HepG2 (cell line): ENCODE data around the gene MEA1. TPM values are rescaled to one million over a fixed set of nuclear protein-coding genes. Genes with fewer than 3 reads are reported as not detected.
A peak's percentile ranks its signal among the peaks of the same experiment; 100 is the strongest.

Source experiments
- ATF7 ChIP-seq, 2 experiments: fragments of 450-650 bp in 1 of 2; sonication (generic) in 1 of 2; formaldehyde crosslinking in 1 of 2; IDR thresholded peaks; 2 replicates each; pipeline versions ENCODE4 v1.4.0 to v1.6.1; 2016 to 2020; ENCODE audit warnings: antibody characterized with exemption in 1 of 2, mild to moderate bottlenecking in 1 of 2, missing genetic modification reagents in 1 of 2
- FOXK1 ChIP-seq: sonication (generic); formaldehyde crosslinking; IDR thresholded peaks from 2 replicates; pipeline ENCODE4 v1.4.0; 2020; ENCODE audit warnings: low read depth, missing genetic modification reagents, borderline replicate concordance
- NONO ChIP-seq, 2 experiments: fragments of 450-650 bp in 1 of 2; sonication (generic) in 1 of 2; formaldehyde crosslinking in 1 of 2; IDR thresholded peaks in 1 of 2; conservative IDR thresholded peaks in 1 of 2; 2 replicates each; pipeline versions ENCODE4 v1.6.1 to v1.8.0; 2017 to 2022; ENCODE audit warnings: mild to moderate bottlenecking in 1 of 2, missing genetic modification reagents in 1 of 2, moderate library complexity in 1 of 2
- POLR2AphosphoS5 ChIP-seq: IDR thresholded peaks from 2 replicates; pipeline ENCODE4 v1.6.1; 2012; ENCODE audit warnings: low read depth, low read length
- RAD21 ChIP-seq: fragments of 450-650 bp; formaldehyde crosslinking; IDR thresholded peaks from 2 replicates; pipeline ENCODE4 v1.5.0; 2020; ENCODE audit warnings: mild to moderate bottlenecking
- RFX5 ChIP-seq: IDR thresholded peaks from 2 replicates; pipeline ENCODE4 v1.6.1; 2011; ENCODE audit warnings: low read depth, low read length, improper control_type of control experiment
- ZBTB20 ChIP-seq: sonication (generic); formaldehyde crosslinking; IDR thresholded peaks from 2 replicates; pipeline ENCODE4 v1.8.1; 2023; ENCODE audit warnings: missing genetic modification reagents, low read depth, mild to moderate bottlenecking, borderline replicate concordance
- ZFP41 ChIP-seq: sonication (generic); formaldehyde crosslinking; IDR thresholded peaks from 2 replicates; pipeline ENCODE4 v1.4.0; 2020; ENCODE audit warnings: mild to moderate bottlenecking, missing genetic modification reagents, borderline replicate concordance
- ZNF296 ChIP-seq: sonication (generic); formaldehyde crosslinking; conservative IDR thresholded peaks from 2 replicates; pipeline ENCODE4 v1.5.0; 2020; ENCODE audit warnings: mild to moderate bottlenecking, missing genetic modification reagents
- ZNF367 ChIP-seq: sonication (generic); formaldehyde crosslinking; IDR thresholded peaks from 2 replicates; pipeline ENCODE4 v1.4.0; 2020; ENCODE audit warnings: missing genetic modification reagents, borderline replicate concordance
- ZNF557 ChIP-seq: sonication (generic); formaldehyde crosslinking; IDR thresholded peaks from 2 replicates; pipeline ENCODE4 v1.4.0; 2020; ENCODE audit warnings: missing genetic modification reagents
- ZNF567 ChIP-seq: sonication (generic); formaldehyde crosslinking; IDR thresholded peaks from 2 replicates; pipeline ENCODE4 v1.8.1; 2023; ENCODE audit warnings: mild to moderate bottlenecking, missing genetic modification reagents, borderline replicate concordance
- ZNF570 ChIP-seq: sonication (generic); formaldehyde crosslinking; IDR thresholded peaks from 2 replicates; pipeline ENCODE4 v1.4.0; 2020; ENCODE audit warnings: mild to moderate bottlenecking, missing genetic modification reagents, borderline replicate concordance
- ZNF746 ChIP-seq: sonication (generic); formaldehyde crosslinking; IDR thresholded peaks from 2 replicates; pipeline ENCODE4 v1.8.0; 2022; ENCODE audit warnings: mild to moderate bottlenecking, missing genetic modification reagents
- ZNF761 ChIP-seq: sonication (generic); formaldehyde crosslinking; conservative IDR thresholded peaks from 2 replicates; pipeline ENCODE4 v1.4.0; 2020; ENCODE audit warnings: mild to moderate bottlenecking, missing genetic modification reagents
- ZNF879 ChIP-seq: sonication (generic); formaldehyde crosslinking; IDR thresholded peaks from 2 replicates; pipeline ENCODE4 v1.8.1; 2023; ENCODE audit warnings: missing genetic modification reagents
- polyA plus RNA-seq, 8 experiments: library from polyadenylated mRNA; depleted of rRNA in 3 of 8; stranded (reverse) in 7 of 8; unstranded in 1 of 8; fragments of >200 nt; fragmentation: Illumina TruSeq in 4 of 8; extraction: Trizol in 4 of 8; gene quantifications; 2 replicates each; pipeline versions ENCODE4 v1.2.1 to v1.2.3, GENCODE V29; 2011 to 2016; ENCODE audit warnings: low read depth in 4 of 8, missing spikeins in 1 of 8, mixed read lengths in 1 of 8; ENCODE audit not compliant: insufficient read depth in 1 of 8
- total RNA-seq, 5 experiments: library from RNA; depleted of rRNA; stranded (reverse); fragments of >200 nt; fragmentation: Illumina TruSeq; extraction: Trizol; gene quantifications; 2 replicates each; pipeline ENCODE4 v1.2.3, GENCODE V29; 2016; ENCODE audit warnings: low read depth in 1 of 5
- TF ChIP-seq, protein P1 (sequence below): sonication (generic); formaldehyde crosslinking; IDR thresholded peaks from 2 replicates; pipeline ENCODE4 v1.4.0; 2020; ENCODE audit warnings: missing genetic modification reagents, borderline replicate concordance
- TF ChIP-seq, protein P2 (sequence below): sonication (generic); formaldehyde crosslinking; IDR thresholded peaks from 2 replicates; pipeline ENCODE4 v1.8.0; 2022; ENCODE audit warnings: missing genetic modification reagents, mild to moderate bottlenecking, inconsistent platforms, borderline replicate concordance
- TF ChIP-seq, protein P3 (sequence below): sonication (generic); formaldehyde crosslinking; IDR thresholded peaks from 2 replicates; pipeline ENCODE4 v1.4.0; 2020; ENCODE audit warnings: missing genetic modification reagents
- TF ChIP-seq, protein P4 (sequence below): sonication (generic); formaldehyde crosslinking; IDR thresholded peaks from 2 replicates; pipeline ENCODE4 v1.4.0; 2020; ENCODE audit warnings: low read depth, mild to moderate bottlenecking, missing genetic modification reagents
- TF ChIP-seq, protein P5 (sequence below): fragments of 450-650 bp; IDR thresholded peaks from 2 replicates; pipeline ENCODE4 v1.6.1; 2017

Gene MEA1
- total and polyA plus RNA-seq, 2 of the 13 experiments (the other 11 are each of a cell fraction or from before 2014, with no cell fraction given) = 75.6 to 86.2 TPM

DNA sequence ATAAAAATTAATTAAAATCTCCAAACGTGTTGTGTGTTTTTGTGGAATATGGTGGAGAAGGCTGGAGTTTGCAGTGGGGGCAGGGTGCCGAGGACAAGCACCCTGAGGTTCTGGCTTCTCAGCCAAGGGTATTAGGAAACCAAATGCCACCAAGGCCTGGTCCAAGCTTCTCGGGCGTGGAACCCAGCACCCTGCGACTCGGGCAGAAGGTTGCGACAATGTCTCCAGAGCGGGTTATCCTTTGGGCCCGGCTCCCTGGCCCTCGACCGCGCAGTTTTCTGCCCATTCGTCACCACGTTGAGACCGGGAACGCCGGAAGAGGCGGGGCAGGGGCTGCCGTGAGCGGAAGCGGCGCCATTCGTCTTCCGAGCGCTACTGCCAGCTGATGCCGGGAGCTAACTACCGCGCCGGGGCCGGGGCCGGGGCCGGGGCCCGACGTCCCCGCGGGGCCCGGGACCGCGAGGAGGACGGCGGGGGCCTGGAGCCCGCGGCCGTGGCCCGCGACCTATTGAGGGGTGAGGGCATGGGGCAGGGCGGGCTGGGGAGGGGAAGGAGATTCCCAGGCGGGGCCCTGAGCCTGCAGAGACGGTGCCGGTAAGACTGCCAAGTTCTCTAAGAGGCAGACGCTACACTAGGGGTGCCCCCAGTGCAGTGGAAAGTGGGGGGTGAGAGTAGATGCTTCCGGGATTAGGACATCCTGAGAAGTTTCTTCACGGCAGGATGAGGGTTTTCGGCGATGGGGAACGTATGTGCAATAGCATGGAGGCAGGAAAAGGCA is 7.7 kb upstream of the MEA1 start, which contains the start of gene RRP36 (continued):
- TF ChIP-seq POLR2AphosphoS5 = peak; percentile 81
- TF ChIP-seq ZNF296 (CRISPR knock-in tag) = no peak
- TF ChIP-seq, protein P1, sequence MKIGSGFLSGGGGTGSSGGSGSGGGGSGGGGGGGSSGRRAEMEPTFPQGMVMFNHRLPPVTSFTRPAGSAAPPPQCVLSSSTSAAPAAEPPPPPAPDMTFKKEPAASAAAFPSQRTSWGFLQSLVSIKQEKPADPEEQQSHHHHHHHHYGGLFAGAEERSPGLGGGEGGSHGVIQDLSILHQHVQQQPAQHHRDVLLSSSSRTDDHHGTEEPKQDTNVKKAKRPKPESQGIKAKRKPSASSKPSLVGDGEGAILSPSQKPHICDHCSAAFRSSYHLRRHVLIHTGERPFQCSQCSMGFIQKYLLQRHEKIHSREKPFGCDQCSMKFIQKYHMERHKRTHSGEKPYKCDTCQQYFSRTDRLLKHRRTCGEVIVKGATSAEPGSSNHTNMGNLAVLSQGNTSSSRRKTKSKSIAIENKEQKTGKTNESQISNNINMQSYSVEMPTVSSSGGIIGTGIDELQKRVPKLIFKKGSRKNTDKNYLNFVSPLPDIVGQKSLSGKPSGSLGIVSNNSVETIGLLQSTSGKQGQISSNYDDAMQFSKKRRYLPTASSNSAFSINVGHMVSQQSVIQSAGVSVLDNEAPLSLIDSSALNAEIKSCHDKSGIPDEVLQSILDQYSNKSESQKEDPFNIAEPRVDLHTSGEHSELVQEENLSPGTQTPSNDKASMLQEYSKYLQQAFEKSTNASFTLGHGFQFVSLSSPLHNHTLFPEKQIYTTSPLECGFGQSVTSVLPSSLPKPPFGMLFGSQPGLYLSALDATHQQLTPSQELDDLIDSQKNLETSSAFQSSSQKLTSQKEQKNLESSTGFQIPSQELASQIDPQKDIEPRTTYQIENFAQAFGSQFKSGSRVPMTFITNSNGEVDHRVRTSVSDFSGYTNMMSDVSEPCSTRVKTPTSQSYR (CRISPR knock-in tag) = 0 out of 2 replicates have a peak, but pooled peaks have one; percentile 29
- no peak; the same call in 1 of the 2 replicates for TF ChIP-seq ZNF567 (CRISPR knock-in tag)
- TF ChIP-seq ZFP41 (CRISPR knock-in tag) = no peak
- TF ChIP-seq, protein P2, sequence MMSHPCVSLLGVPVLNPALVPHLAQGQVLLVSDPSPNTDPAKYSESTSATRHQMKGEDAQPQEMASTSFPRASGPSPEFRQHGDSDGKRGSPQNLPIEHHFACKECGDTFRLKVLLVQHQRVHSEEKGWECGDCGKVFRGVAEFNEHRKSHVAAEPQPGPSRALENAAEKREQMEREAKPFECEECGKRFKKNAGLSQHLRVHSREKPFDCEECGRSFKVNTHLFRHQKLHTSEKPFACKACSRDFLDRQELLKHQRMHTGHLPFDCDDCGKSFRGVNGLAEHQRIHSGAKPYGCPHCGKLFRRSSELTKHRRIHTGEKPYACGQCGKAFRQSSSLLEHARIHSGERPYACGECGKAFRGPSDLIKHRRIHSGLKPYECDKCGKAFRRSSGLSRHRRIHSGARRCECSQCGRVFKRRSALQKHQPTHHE = peak; percentile 52; the same call in 1 of the 2 replicates
- no peak for TF ChIP-seq RFX5
- peak; percentile 48; the same call in 1 of the 2 replicates for TF ChIP-seq RAD21
- no peak for TF ChIP-seq ZNF761
- TF ChIP-seq ZNF557 (CRISPR knock-in tag) = peak; percentile 77; the same call in 1 of the 2 replicates
- 0 out of 2 replicates have a peak, but pooled peaks have one; percentile 26 for TF ChIP-seq ZNF570 (CRISPR knock-in tag)
- TF ChIP-seq NONO (IDR thresholded peaks at IDR 0.05) = no peak
- peak; percentile 82; the same call in 1 of the 2 replicates for TF ChIP-seq NONO (CRISPR knock-in tag; conservative IDR thresholded peaks at IDR 0.05)
- no peak for TF ChIP-seq ZNF746 (CRISPR knock-in tag)
- no peak for TF ChIP-seq ATF7 (IDR thresholded peaks at IDR 0.05)
- TF ChIP-seq ATF7 (CRISPR knock-in tag; IDR thresholded peaks at IDR 0.05) = no peak
- TF ChIP-seq, protein P3, sequence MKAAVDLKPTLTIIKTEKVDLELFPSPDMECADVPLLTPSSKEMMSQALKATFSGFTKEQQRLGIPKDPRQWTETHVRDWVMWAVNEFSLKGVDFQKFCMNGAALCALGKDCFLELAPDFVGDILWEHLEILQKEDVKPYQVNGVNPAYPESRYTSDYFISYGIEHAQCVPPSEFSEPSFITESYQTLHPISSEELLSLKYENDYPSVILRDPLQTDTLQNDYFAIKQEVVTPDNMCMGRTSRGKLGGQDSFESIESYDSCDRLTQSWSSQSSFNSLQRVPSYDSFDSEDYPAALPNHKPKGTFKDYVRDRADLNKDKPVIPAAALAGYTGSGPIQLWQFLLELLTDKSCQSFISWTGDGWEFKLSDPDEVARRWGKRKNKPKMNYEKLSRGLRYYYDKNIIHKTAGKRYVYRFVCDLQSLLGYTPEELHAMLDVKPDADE (CRISPR knock-in tag) = no peak
- no peak for TF ChIP-seq ZBTB20 (CRISPR knock-in tag)
- TF ChIP-seq, protein P4, sequence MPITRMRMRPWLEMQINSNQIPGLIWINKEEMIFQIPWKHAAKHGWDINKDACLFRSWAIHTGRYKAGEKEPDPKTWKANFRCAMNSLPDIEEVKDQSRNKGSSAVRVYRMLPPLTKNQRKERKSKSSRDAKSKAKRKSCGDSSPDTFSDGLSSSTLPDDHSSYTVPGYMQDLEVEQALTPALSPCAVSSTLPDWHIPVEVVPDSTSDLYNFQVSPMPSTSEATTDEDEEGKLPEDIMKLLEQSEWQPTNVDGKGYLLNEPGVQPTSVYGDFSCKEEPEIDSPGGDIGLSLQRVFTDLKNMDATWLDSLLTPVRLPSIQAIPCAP (CRISPR knock-in tag) = no peak
- TF ChIP-seq ZNF367 (CRISPR knock-in tag) = peak; percentile 78; the same call in 1 of the 2 replicates
- TF ChIP-seq ZNF879 (CRISPR knock-in tag) = no peak
- TF ChIP-seq FOXK1 (CRISPR knock-in tag) = 0 out of 2 replicates have a peak, but pooled peaks have one; percentile 45
- TF ChIP-seq, protein P5, sequence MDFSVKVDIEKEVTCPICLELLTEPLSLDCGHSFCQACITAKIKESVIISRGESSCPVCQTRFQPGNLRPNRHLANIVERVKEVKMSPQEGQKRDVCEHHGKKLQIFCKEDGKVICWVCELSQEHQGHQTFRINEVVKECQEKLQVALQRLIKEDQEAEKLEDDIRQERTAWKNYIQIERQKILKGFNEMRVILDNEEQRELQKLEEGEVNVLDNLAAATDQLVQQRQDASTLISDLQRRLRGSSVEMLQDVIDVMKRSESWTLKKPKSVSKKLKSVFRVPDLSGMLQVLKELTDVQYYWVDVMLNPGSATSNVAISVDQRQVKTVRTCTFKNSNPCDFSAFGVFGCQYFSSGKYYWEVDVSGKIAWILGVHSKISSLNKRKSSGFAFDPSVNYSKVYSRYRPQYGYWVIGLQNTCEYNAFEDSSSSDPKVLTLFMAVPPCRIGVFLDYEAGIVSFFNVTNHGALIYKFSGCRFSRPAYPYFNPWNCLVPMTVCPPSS = no peak
